OCI-LY3 (cell line): Measurements from ENCODE around the gene GLDN.

ENCODE experiments used
- CTCF ChIP-seq: fragments of 200-600, 300-600 bp; sonication (generic); IDR thresholded peaks from 2 replicates; pipeline ENCODE4 v1.5.1; 2014; ENCODE audit warnings: antibody characterized with exemption, low read length, low read depth
- EZH2phosphoT487 ChIP-seq: fragments of 200-600 bp; shearing (Covaris generic); IDR thresholded peaks from 2 replicates; pipeline ENCODE4 v1.6.1; 2018; ENCODE audit warnings: antibody characterized with exemption, mixed run types, low read depth

- TF ChIP-seq CTCF (no peak), EZH2phosphoT487 (no peak)
Observed at GRCh38 chr15:51318382-51319150, 22.9 kb upstream of the GLDN start.
